GM21786 (cell line): ENCODE data around the gene GTF2H4.

Source experiments
- ATAC-seq: cut with Tn5 transposase; IDR thresholded peaks from one replicate; pipeline ENCODE4 v1.9.1; 2021; ENCODE audit not compliant: unreplicated experiment

Gene GTF2H4

DNA sequence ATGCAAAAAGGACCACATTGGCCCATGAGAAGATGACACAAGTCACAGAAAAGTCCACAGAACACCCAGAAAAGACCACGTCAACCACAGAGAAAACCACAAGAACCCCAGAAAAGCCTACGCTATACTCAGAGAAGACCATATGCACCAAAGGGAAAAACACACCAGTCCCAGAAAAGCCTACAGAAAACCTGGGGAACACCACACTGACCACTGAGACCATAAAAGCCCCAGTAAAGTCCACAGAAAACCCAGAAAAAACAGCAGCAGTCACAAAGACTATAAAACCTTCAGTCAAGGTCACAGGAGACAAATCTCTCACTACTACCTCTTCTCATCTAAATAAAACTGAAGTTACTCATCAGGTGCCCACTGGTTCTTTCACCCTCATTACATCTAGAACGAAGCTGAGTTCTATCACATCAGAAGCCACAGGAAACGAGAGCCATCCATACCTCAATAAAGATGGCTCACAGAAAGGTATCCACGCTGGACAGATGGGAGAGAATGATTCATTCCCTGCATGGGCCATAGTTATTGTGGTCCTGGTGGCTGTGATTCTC is 44.0 kb downstream of the GTF2H4 start:
- ATAC-seq, result no peak

- ATAC-seq, result no peak
Measured at GRCh38 chr6:30954631-30955366, 46.8 kb downstream of the GTF2H4 start.

DNA sequence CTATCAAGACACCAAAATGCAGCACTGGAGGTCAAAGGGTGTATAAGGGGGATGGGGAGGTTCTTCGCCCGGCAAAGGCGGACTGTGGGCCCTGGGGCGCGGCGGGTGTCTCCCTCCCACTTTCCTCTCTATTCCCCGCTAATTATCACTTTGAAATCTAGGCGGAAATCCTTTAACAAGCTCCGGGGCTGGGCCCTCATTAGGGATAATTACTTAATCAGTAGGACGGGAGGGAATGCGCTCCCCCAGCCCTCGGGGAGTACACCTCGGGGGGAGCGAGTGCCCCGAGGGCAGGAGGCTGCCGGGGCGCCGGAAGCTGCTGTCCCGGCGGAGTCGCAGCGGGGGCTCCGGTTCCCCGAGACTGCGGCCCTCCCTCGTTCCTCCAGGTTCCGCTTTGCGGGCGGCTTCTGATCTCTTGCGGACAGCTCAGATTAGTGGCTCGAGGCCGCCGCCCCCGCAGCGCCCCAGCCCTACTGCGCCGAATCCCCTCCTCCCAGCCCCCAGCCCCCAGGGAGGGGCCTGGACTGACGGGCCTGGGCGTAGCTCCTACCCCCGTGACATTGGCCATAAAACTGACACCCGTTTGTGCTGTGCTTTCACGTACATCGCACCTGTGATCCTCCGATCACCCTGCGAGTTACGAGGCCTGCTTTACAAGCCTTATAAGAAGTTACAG is 47.5 kb downstream of the GTF2H4 start:
- no peak for ATAC-seq

- no peak for ATAC-seq
Measured at GRCh38 chr6:30957716-30958115, 49.7 kb downstream of the GTF2H4 start.

DNA sequence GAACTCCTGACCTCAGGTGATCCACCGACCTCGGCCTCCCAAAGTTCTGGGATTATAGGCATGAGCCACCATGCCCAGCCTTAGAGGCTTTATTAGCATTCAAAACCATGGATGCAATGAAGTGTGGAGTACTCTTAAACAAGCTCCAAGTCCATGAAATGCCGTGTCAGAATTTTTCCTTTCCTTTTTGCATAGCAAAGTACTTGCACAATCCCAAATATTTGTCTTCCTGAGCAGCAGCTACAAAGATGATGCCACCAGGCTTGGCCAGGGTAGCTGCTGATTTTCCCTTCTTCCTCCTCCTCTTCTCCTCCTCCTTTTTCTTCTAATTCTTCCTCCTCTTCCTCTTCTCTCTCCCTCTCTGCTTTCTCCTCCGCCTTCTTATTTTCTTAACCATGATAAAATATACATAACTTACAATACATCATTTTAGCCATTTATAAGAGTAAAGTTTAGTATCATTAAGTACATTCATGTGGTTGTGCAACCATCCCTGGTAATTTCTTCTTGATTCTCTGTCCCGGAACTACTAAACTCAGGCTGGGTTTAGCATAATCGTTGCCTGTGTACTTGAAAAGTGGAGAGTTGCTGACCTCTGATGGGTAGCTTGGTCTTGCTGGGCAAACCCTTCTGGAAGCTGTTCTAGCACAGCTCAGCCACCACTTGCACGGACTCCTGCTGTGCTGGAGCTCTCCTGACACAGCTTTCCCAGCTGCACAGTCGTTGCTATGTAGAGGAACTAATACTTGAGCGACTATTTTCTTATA is 53.1 kb downstream of the GTF2H4 start:
- ATAC-seq, result no peak

GRCh38 chr6:30962716-30963115 is 54.7 kb downstream of the GTF2H4 start:
- no peak for ATAC-seq

GRCh38 chr6:30963641-30964040 is 55.6 kb downstream of the GTF2H4 start:
- ATAC-seq, result no peak
